HEK293 (cell line): ENCODE measurements around the gene ITGAL.

Experiments
- ATF2 ChIP-seq: fragments of 450-650 bp; formaldehyde crosslinking; IDR thresholded peaks from 2 replicates; pipeline ENCODE4 v1.5.1; 2016; ENCODE audit warnings: missing biosample characterization, missing genetic modification characterization, low read depth
- FEZF1 ChIP-seq: fragments of 450-650 bp; formaldehyde crosslinking; IDR thresholded peaks from 2 replicates; pipeline ENCODE4 v1.5.1; 2016; ENCODE audit warnings: missing biosample characterization, missing genetic modification characterization
- GFI1B ChIP-seq: fragments of 450-650 bp; formaldehyde crosslinking; IDR thresholded peaks from 2 replicates; pipeline ENCODE4 v1.5.1; 2016; ENCODE audit warnings: missing biosample characterization, missing genetic modification characterization
- GLI4 ChIP-seq: fragments of 450-650 bp; formaldehyde crosslinking; IDR thresholded peaks from 2 replicates; pipeline ENCODE4 v1.5.1; 2016; ENCODE audit warnings: missing biosample characterization, missing genetic modification characterization
- KLF16 ChIP-seq: fragments of 450-650 bp; formaldehyde crosslinking; IDR thresholded peaks from 2 replicates; pipeline ENCODE4 v1.5.1; 2017; ENCODE audit warnings: missing biosample characterization, missing genetic modification characterization
- OVOL3 ChIP-seq: fragments of 450-650 bp; formaldehyde crosslinking; IDR thresholded peaks from 2 replicates; pipeline ENCODE4 v1.5.1; 2016; ENCODE audit warnings: missing biosample characterization, missing genetic modification characterization
- ZFP3 ChIP-seq: fragments of 450-650 bp; formaldehyde crosslinking; IDR thresholded peaks from 2 replicates; pipeline ENCODE4 v1.5.1; 2016; ENCODE audit warnings: low read depth, missing biosample characterization, missing genetic modification characterization
- ZFP37 ChIP-seq: fragments of 450-650 bp; formaldehyde crosslinking; IDR thresholded peaks from 2 replicates; pipeline ENCODE4 v1.5.1; 2016; ENCODE audit warnings: missing biosample characterization, missing genetic modification characterization
- ZFP69B ChIP-seq: fragments of 450-650 bp; formaldehyde crosslinking; IDR thresholded peaks from 2 replicates; pipeline ENCODE4 v1.5.1; 2016; ENCODE audit warnings: missing biosample characterization, missing genetic modification characterization
- ZNF157 ChIP-seq: fragments of 450-650 bp; formaldehyde crosslinking; IDR thresholded peaks from 2 replicates; pipeline ENCODE4 v1.5.1; 2016; ENCODE audit warnings: missing biosample characterization, missing genetic modification characterization
- ZNF16 ChIP-seq: fragments of 450-650 bp; formaldehyde crosslinking; IDR thresholded peaks from 2 replicates; pipeline ENCODE4 v1.5.1; 2016; ENCODE audit warnings: low read depth, missing biosample characterization, missing genetic modification characterization
- ZNF19 ChIP-seq: fragments of 450-650 bp; formaldehyde crosslinking; IDR thresholded peaks from 2 replicates; pipeline ENCODE4; 2016; ENCODE audit warnings: missing biosample characterization, missing genetic modification characterization, low read depth
- ZNF214 ChIP-seq: fragments of 450-650 bp; formaldehyde crosslinking; IDR thresholded peaks from 2 replicates; pipeline ENCODE4 v1.5.1; 2017; ENCODE audit warnings: missing biosample characterization, mild to moderate bottlenecking, missing genetic modification characterization, borderline replicate concordance
- ZNF23 ChIP-seq: fragments of 450-650 bp; formaldehyde crosslinking; IDR thresholded peaks from 2 replicates; pipeline ENCODE4 v1.5.1; 2016; ENCODE audit warnings: missing biosample characterization, missing genetic modification characterization, borderline replicate concordance
- ZNF239 ChIP-seq: fragments of 450-650 bp; formaldehyde crosslinking; IDR thresholded peaks from 2 replicates; pipeline ENCODE4 v1.5.1; 2016; ENCODE audit warnings: missing biosample characterization, missing genetic modification characterization
- ZNF324 ChIP-seq: fragments of 450-650 bp; formaldehyde crosslinking; IDR thresholded peaks from 2 replicates; pipeline ENCODE4 v1.5.1; 2016; ENCODE audit warnings: missing biosample characterization, missing genetic modification characterization
- ZNF366 ChIP-seq: fragments of 450-650 bp; formaldehyde crosslinking; conservative IDR thresholded peaks from 2 replicates; pipeline ENCODE4 v1.5.1; 2016; ENCODE audit warnings: missing biosample characterization, missing genetic modification characterization
- ZNF398 ChIP-seq: fragments of 450-650 bp; formaldehyde crosslinking; IDR thresholded peaks from 2 replicates; pipeline ENCODE4 v1.5.1; 2017; ENCODE audit warnings: missing biosample characterization, missing genetic modification characterization
- ZNF426 ChIP-seq: fragments of 450-650 bp; formaldehyde crosslinking; IDR thresholded peaks from 2 replicates; pipeline ENCODE4 v1.5.1; 2017; ENCODE audit warnings: missing biosample characterization, missing genetic modification characterization, mild to moderate bottlenecking, inconsistent platforms, moderate library complexity
- ZNF585B ChIP-seq: fragments of 450-650 bp; formaldehyde crosslinking; IDR thresholded peaks from 2 replicates; pipeline ENCODE4 v1.5.1; 2016; ENCODE audit warnings: missing biosample characterization, missing genetic modification characterization
- ZNF654 ChIP-seq: fragments of 450-650 bp; formaldehyde crosslinking; IDR thresholded peaks from 2 replicates; pipeline ENCODE4 v1.5.1; 2016; ENCODE audit warnings: low read depth, missing biosample characterization, missing genetic modification characterization
- ZNF747 ChIP-seq: fragments of 450-650 bp; formaldehyde crosslinking; IDR thresholded peaks from 2 replicates; pipeline ENCODE4 v1.5.1; 2016; ENCODE audit warnings: missing biosample characterization, missing genetic modification characterization
- ZNF768 ChIP-seq: fragments of 450-650 bp; formaldehyde crosslinking; IDR thresholded peaks from 2 replicates; pipeline ENCODE4 v1.5.1; 2018; ENCODE audit warnings: missing biosample characterization, mild to moderate bottlenecking, missing genetic modification characterization
- ZNF777 ChIP-seq: fragments of 450-650 bp; formaldehyde crosslinking; IDR thresholded peaks from 2 replicates; pipeline ENCODE4 v1.5.1; 2017; ENCODE audit warnings: missing biosample characterization, missing genetic modification characterization, borderline replicate concordance
- ZNF830 ChIP-seq: fragments of 450-650 bp; IDR thresholded peaks from 2 replicates; pipeline ENCODE4 v1.5.0; 2018; ENCODE audit warnings: missing biosample characterization, missing genetic modification characterization, low read depth, mild to moderate bottlenecking, moderate library complexity
- ZSCAN4 ChIP-seq: fragments of 450-650 bp; formaldehyde crosslinking; IDR thresholded peaks from 2 replicates; pipeline ENCODE4 v1.5.1; 2017; ENCODE audit warnings: missing biosample characterization, missing genetic modification characterization
- TF ChIP-seq, protein P1 (sequence below): fragments of 450-650 bp; formaldehyde crosslinking; IDR thresholded peaks from 2 replicates; pipeline ENCODE4 v1.5.1; 2016; ENCODE audit warnings: missing biosample characterization, missing genetic modification characterization
- TF ChIP-seq, protein P2 (sequence below): fragments of 450-650 bp; formaldehyde crosslinking; IDR thresholded peaks from 2 replicates; pipeline ENCODE4 v1.5.1; 2016; ENCODE audit warnings: missing biosample characterization, missing genetic modification characterization
- TF ChIP-seq, protein P3 (sequence below): fragments of 450-650 bp; formaldehyde crosslinking; IDR thresholded peaks from 2 replicates; pipeline ENCODE4 v1.5.1; 2017; ENCODE audit warnings: missing biosample characterization, missing genetic modification characterization

The ITGAL gene

GRCh38 chr16:30534368-30535105 is 62.0 kb downstream of the ITGAL start, which contains the start of gene ZNF747 (continued):
- TF ChIP-seq, protein P1, sequence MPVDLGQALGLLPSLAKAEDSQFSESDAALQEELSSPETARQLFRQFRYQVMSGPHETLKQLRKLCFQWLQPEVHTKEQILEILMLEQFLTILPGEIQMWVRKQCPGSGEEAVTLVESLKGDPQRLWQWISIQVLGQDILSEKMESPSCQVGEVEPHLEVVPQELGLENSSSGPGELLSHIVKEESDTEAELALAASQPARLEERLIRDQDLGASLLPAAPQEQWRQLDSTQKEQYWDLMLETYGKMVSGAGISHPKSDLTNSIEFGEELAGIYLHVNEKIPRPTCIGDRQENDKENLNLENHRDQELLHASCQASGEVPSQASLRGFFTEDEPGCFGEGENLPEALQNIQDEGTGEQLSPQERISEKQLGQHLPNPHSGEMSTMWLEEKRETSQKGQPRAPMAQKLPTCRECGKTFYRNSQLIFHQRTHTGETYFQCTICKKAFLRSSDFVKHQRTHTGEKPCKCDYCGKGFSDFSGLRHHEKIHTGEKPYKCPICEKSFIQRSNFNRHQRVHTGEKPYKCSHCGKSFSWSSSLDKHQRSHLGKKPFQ (tag by site-specific recombination), result 0 out of 2 replicates have a peak, but pooled peaks have one; percentile 41
- TF ChIP-seq, protein P2, sequence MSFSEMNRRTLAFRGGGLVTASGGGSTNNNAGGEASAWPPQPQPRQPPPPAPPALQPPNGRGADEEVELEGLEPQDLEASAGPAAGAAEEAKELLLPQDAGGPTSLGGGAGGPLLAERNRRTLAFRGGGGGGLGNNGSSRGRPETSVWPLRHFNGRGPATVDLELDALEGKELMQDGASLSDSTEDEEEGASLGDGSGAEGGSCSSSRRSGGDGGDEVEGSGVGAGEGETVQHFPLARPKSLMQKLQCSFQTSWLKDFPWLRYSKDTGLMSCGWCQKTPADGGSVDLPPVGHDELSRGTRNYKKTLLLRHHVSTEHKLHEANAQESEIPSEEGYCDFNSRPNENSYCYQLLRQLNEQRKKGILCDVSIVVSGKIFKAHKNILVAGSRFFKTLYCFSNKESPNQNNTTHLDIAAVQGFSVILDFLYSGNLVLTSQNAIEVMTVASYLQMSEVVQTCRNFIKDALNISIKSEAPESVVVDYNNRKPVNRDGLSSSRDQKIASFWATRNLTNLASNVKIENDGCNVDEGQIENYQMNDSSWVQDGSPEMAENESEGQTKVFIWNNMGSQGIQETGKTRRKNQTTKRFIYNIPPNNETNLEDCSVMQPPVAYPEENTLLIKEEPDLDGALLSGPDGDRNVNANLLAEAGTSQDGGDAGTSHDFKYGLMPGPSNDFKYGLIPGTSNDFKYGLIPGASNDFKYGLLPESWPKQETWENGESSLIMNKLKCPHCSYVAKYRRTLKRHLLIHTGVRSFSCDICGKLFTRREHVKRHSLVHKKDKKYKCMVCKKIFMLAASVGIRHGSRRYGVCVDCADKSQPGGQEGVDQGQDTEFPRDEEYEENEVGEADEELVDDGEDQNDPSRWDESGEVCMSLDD (tag by site-specific recombination), result no peak
- TF ChIP-seq OVOL3 (tag by site-specific recombination) (peak; percentile 88), ZNF157 (no peak), ZNF777 (tag by site-specific recombination) (peak; percentile 81; the same call in 1 of the 2 replicates), ZNF398 (tag by site-specific recombination) (peak; percentile 72), GLI4 (tag by site-specific recombination) (peak; percentile 75; the same call in 1 of the 2 replicates), ZNF16 (no peak), ZNF747 (no peak), ZNF19 (tag by site-specific recombination) (no peak), ZNF324 (tag by site-specific recombination) (peak; percentile 65; the same call in 1 of the 2 replicates), ZFP3 (tag by site-specific recombination) (no peak), ZNF585B (tag by site-specific recombination) (no peak), ZNF239 (tag by site-specific recombination) (0 out of 2 replicates have a peak, but pooled peaks have one; percentile 45), ZFP37 (tag by site-specific recombination) (0 out of 2 replicates have a peak, but pooled peaks have one; percentile 68), ZNF366 (tag by site-specific recombination) (peak; percentile 51), ZNF23 (no peak), ZFP69B (tag by site-specific recombination) (no peak), GFI1B (tag by site-specific recombination) (no peak), ZNF654 (tag by site-specific recombination) (no peak), ZSCAN4 (tag by site-specific recombination) (peak; percentile 28; the same call in 1 of the 2 replicates), ZNF426 (no peak), ZNF214 (no peak), ZNF768 (tag by site-specific recombination) (no peak), ZNF830 (no peak), FEZF1 (no peak), ATF2 (tag by site-specific recombination) (no peak), KLF16 (tag by site-specific recombination) (peak; percentile 98)
- TF ChIP-seq, protein P3, sequence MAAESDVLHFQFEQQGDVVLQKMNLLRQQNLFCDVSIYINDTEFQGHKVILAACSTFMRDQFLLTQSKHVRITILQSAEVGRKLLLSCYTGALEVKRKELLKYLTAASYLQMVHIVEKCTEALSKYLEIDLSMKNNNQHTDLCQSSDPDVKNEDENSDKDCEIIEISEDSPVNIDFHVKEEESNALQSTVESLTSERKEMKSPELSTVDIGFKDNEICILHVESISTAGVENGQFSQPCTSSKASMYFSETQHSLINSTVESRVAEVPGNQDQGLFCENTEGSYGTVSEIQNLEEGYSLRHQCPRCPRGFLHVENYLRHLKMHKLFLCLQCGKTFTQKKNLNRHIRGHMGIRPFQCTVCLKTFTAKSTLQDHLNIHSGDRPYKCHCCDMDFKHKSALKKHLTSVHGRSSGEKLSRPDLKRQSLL, result peak; percentile 68; the same call in 1 of the 2 replicates
